Breast epithelium (tissue), 3 donors: ENCODE measurements around the gene VASP.

Experiments
- CTCF ChIP-seq, 3 donors: fragments of 450-650 bp; IDR thresholded peaks; one replicate each; pipeline ENCODE4 v1.5.1; 2016 to 2017; ENCODE audit warnings: antibody characterized with exemption in 3 of 3, mild to moderate bottlenecking in 3 of 3, moderate library complexity in 3 of 3
- POLR2A ChIP-seq: fragments of 450-650 bp; IDR thresholded peaks from one replicate; pipeline ENCODE4 v1.6.1; 2016; ENCODE audit warnings: antibody characterized with exemption, mild to moderate bottlenecking, moderate library complexity
- POLR2AphosphoS5 ChIP-seq, 3 donors: sonication (generic); formaldehyde crosslinking; IDR thresholded peaks; one replicate each; pipeline ENCODE4 v1.6.1; 2017; ENCODE audit warnings: antibody characterized with exemption in 3 of 3

GRCh38 chr19:45457776-45458175, 49.5 kb upstream of the VASP start:
- TF ChIP-seq POLR2A (no peak), CTCF (IDR thresholded peaks at IDR 0.05) (no peak), POLR2AphosphoS5 (IDR thresholded peaks at IDR 0.05) (no peak)
